Measurements from ENCODE around the gene GRAMD1A. TPM values are rescaled to one million over a fixed set of nuclear protein-coding genes. Genes with fewer than 3 reads are reported as not detected.
"Not testable (repeated sequence)": the region's sequence is repeated elsewhere in the genome, so short reads cannot be mapped to it uniquely, and the experiment has no call there.

Gene GRAMD1A
- total RNA-seq, 1 donor from 2014 or later = 25.5 TPM

DNA sequence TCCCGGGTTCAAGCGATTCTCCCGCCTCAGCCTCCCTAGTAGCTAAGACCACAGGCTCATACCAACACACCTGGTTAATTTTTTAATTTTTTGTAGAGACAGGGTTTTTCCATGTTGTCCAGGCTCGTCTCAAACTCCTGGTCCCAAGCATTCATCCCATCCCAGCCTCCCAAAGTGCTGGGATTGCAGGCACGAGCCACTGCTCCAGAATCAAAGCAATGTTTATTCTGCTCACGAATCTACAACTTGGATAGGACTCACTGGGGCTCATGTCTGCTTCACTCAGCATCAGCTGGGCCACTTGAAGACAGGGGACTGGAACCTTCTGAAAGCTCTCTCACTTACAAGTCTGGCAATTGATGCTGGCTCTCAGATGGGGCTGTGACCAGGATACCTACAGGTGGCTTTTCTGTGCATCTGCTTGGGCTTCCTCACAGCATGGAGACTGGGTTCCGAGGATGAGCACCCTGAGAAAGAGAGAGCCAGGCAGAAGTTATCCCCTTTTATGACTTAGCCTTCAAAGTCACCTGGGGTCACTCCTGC is 27.9 kb upstream of the GRAMD1A start:
- ATAC-seq (ENCODE audit: poor library complexity) = no peak
- DNase-seq = no peak
- intact Hi-C loops (cut with DNase I) = loop anchor here (2.0 to 5.0 kb wide), 2 partner anchors 41 to 115 kb away; no protein-coding TSS in a partner anchor

DNA sequence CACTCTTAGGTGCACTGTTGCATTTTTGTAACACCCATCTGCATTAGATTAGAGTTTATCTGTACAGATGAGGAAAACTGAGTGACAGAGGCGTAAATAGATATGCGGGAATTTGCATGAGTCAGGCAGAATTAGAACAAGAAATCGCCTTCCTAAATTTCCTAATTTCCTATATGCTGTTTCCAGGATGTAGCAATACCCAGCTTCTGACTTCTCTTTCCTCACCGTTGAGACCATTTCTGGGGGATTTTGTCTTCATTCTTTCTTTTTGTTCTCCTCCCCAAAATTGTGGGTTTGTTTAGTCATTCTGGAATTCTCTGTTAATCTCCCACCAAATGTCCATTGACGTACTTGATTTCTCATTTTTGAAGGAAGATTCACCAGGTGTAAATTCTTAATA is 25.5 kb upstream of the GRAMD1A start:
- intact Hi-C loops (cut with DNase I) = loop anchor here (5.0 kb wide), 1 partner anchor 113 kb away; no protein-coding TSS in a partner anchor
- DNase-seq (no peak), ATAC-seq (ENCODE audit: poor library complexity) (no peak)

DNA sequence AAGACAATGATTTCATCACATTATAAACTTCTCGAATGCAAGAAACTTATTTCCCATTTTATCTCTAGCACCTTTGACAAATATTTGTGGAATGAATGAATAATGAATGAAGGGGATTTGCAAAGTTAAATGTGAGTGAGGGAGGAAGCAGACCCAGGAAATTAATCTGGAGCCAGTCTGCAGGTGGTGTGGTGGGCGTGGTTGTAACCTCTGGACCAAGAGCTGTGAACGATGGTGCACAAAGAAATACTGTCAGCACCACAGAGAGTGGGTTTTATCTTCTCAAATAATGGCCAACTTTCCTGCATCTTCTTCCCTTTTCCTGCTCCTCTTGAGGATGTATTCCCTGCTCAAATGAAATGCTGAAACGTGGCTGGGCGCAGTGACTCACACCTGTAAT is 25.1 kb upstream of the GRAMD1A start:
- DNase-seq (no peak), ATAC-seq (ENCODE audit: poor library complexity) (no peak)
- intact Hi-C loops (cut with DNase I) = no loop called here

GRCh38 chr19:34976611-34977010 is 23.5 kb upstream of the GRAMD1A start:
- DNase-seq = no peak
- intact Hi-C loops (cut with DNase I) = no loop called here
- ATAC-seq (ENCODE audit: poor library complexity) = no peak

DNA sequence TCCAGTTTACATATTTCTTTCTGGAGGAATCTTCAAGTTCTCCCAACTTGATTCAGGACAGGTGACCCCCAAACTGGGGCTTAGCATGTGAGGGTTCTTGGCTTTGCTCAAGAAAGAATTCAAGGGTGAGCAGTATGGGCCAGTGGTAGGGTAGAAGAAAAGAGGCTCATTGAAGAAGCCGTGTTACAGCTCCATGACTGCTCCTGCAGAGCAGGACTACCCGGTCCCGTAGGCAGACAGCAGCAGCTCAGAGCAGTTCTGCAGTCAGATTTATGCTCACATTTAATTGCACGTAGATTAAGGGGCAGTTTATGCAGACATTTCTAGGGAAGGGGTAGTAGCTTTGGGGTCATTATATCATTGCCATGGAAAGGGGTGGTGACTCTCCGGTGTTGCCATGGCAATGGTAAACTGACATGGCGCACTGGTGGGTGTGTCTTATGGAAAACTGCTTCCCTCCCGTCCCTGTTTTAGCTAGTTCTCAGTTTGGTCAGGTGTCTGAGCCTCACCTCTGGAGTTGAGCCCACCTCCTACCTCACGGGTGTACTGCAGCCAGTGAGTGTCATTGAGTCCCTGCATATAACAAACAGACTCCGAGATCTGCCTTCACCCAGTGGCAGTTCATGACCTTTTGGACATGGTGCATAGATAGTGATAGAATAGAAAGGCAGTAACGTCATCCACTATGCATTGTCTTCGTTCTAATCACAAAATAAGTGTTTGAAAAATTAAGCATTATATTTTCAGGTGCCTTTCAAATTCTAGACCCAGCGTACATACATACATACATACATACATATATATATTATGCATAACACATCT is 20.1 kb upstream of the GRAMD1A start:
- DNase-seq (no peak), ATAC-seq (ENCODE audit: poor library complexity) (no peak)
- intact Hi-C loops (cut with DNase I) = no loop called here

- ATAC-seq (ENCODE audit: poor library complexity) (no peak), DNase-seq (no peak)
- intact Hi-C loops (cut with DNase I) = no loop called here
Observed at GRCh38 chr19:34982275-34982674, 17.8 kb upstream of the GRAMD1A start.

DNA sequence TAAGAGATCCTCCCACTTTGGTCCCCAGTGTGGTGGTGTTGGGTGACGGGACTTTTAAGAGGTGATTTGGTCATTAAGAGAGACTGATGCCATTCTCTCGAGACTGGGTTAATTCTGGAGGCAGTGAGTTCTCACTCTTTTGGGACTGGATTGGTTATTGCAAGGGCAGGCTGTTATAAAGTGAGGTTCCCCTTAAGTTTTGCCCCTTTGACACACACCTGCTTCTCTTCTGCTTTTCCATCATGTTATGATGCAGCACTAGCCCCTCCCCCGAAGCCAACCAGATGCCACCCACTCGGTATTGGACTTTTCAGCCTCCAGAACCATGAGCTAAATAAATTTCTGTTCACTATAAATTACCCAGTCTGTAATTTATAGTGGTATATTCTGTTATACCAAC is 16.3 kb upstream of the GRAMD1A start:
- no peak for DNase-seq

DNA sequence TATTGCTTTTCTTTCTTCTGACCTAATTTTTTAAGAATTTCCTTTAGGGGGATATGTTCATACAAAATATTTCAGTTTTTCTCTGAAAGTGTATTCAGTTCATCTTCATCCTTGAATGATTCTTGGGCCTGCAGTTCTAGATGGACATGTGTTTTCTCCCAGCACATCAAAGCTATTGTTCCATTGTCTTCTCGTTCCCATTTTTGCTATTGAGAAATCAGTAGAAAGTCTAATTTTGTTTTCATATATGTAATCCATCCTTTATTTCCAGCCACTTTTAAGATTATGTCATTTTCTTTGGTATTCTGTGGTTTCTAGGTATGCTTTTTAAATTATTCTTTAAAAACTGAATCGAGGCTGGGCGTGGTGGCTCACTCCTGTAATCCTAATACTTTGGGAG is 15.8 kb upstream of the GRAMD1A start:
- intact Hi-C loops (cut with DNase I) = no loop called here
- ATAC-seq (ENCODE audit: poor library complexity) = no peak
- DNase-seq = no peak

More for the DNA sequence above, 16.3 kb upstream of the GRAMD1A start:
- intact Hi-C loops (cut with DNase I) = no loop called here
- no peak for ATAC-seq (ENCODE audit: poor library complexity)

DNA sequence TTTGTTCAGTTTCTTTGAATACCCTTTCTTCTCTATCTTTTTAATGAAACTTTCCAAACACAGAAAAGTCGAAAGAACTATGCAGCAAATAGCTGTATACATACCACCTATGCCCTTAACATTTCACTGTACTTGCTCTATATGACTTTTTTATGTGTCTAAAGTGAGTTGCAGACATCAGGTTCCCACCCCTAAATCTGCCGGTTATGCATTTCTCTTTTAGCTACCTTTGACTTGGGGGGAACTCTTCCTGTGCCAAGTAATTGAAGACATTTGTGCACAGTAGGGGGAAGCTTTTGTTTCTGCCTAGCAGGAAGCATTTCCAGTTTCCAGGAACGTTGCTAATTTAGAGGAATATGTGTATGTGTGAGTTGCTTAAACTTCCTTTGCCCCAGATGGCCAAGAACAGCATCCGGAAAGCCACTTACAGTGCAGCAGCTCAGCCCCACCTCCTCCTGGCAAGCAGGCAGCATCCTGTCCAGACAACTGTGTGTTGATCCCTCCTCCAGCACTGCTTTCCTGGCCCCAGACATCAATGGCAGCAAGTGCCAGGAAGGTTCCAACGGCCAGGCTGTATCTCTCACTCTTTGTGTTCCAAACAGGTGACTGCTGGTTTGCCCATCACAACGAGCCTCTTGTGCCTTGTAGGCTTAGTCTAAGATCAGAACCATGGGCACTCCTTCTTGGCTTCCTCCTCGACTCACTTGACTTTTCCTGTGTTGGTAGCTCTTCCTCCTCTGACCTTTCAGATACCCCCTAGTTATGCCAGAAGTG is 14.7 kb upstream of the GRAMD1A start:
- peak; percentile 80 for DNase-seq
- ATAC-seq (ENCODE audit: poor library complexity) = peak; percentile 96
- intact Hi-C loops (cut with DNase I) = no loop called here

GRCh38 chr19:34988119-34988518 is 12.0 kb upstream of the GRAMD1A start:
- intact Hi-C loops (cut with DNase I) = no loop called here
- ATAC-seq (ENCODE audit: poor library complexity) (no peak), DNase-seq (no peak)

GRCh38 chr19:34989298-34989697 is 10.8 kb upstream of the GRAMD1A start:
- intact Hi-C loops (cut with DNase I) = no loop called here
- no peak for ATAC-seq (ENCODE audit: poor library complexity)
- no peak for DNase-seq

- intact Hi-C loops (cut with DNase I) = no loop called here
- ATAC-seq (ENCODE audit: poor library complexity) (no peak), DNase-seq (no peak)
Observed at GRCh38 chr19:34990578-34991192, 9.4 kb upstream of the GRAMD1A start.

- intact Hi-C loops (cut with DNase I) = no loop called here
- no peak for DNase-seq
Observed at GRCh38 chr19:34991542-34992333, 8.4 kb upstream of the GRAMD1A start.

DNA sequence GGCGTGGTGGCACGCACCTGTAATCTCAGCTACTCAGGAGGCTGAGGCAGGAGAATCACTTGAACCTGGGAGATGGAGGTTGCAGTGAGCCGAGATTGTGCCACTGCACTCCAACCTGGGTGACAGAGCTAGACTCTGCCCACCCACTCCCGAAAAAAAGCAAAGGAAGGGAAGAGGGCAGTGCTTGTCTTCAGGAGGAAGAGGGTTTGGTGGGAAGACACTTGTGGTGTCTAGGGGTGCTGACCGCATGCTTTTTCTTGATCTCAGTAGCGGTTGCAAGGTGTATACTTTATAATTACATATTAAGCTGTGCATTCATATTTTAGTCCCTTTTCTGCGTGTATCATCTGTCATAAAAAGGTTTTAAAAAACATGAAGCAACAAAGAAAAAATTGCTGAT is 7.5 kb upstream of the GRAMD1A start:
- intact Hi-C loops (cut with DNase I); DNase-seq; ATAC-seq (ENCODE audit: poor library complexity): not testable (repeated sequence)

More at GRCh38 chr19:34991542-34992333, 8.4 kb upstream of the GRAMD1A start:
- ATAC-seq (ENCODE audit: poor library complexity) = no peak

DNA sequence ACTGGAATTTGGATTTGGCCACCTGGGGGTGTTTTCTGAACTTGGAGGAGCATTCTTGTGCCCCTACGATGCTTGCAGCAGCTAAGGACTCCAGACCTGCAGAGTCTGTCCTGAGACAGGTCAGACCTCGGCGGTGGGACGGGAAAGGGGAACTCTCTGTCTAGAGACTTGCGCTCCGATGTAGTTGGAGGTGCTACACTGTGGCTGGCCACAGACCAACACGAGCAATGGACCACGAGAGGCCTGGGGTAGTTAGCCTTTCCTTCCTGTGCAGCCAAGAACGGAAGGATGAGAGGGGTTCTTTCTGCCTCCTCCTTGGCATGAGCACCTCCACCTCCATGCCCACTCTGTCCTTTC is 5.9 kb upstream of the GRAMD1A start:
- intact Hi-C loops (cut with DNase I) = no loop called here
- DNase-seq = no peak
- ATAC-seq (ENCODE audit: poor library complexity) = no peak

GRCh38 chr19:34994643-34995541 is 5.2 kb upstream of the GRAMD1A start:
- DNase-seq (no peak), ATAC-seq (ENCODE audit: poor library complexity) (peak; percentile 52)
- intact Hi-C loops (cut with DNase I) = no loop called here

- no peak for ATAC-seq (ENCODE audit: poor library complexity)
- DNase-seq = no peak
- intact Hi-C loops (cut with DNase I) = no loop called here
Observed at GRCh38 chr19:34995551-34995950, 4.6 kb upstream of the GRAMD1A start.

All from Right ventricle myocardium superior (tissue), 1 donor.